Osteoblast (primary cell): ENCODE results near the gene PNKD. TPM values are rescaled to one million over a fixed set of nuclear protein-coding genes. Genes with fewer than 3 reads are reported as not detected.

Experiments used
- DNase-seq: peaks from one replicate; pipeline ENCODE4 v3.0.0; 2011; ENCODE audit warnings: low spot score, mixed read lengths; ENCODE audit not compliant: insufficient read length; ENCODE audit errors: missing footprints
- H2AFZ ChIP-seq: 2 replicates; pipeline ENCODE4 v1.6.0; 2011; ENCODE audit warnings: mild to moderate bottlenecking, low read length
- H3K27ac ChIP-seq: 2 replicates; pipeline ENCODE4 v1.5.1; 2011; ENCODE audit warnings: mild to moderate bottlenecking, low read depth, low read length, moderate library complexity
- H3K27me3 ChIP-seq: 2 replicates; pipeline ENCODE4 v1.6.0; 2012; ENCODE audit warnings: mild to moderate bottlenecking, control low read depth, inconsistent platforms, low read length, moderate library complexity; ENCODE audit not compliant: insufficient read depth
- H3K36me3 ChIP-seq: 2 replicates; pipeline ENCODE4 v1.5.1; 2011; ENCODE audit warnings: mild to moderate bottlenecking, low read length, control low read depth, moderate library complexity; ENCODE audit not compliant: insufficient read depth
- H3K4me1 ChIP-seq: 2 replicates; pipeline ENCODE4 v1.5.1; 2011; ENCODE audit warnings: mild to moderate bottlenecking, low read length, control low read depth, moderate library complexity; ENCODE audit not compliant: insufficient read depth
- H3K4me2 ChIP-seq: 2 replicates; pipeline ENCODE4 v1.6.0; 2011; ENCODE audit warnings: mild to moderate bottlenecking, low read length; ENCODE audit not compliant: insufficient read depth
- H3K4me3 ChIP-seq: fragments of 200-600 bp; sonication (generic); 3 replicates; pipeline ENCODE4 v1.5.1; 2012; ENCODE audit warnings: mild to moderate bottlenecking, low read length, inconsistent platforms; ENCODE audit not compliant: insufficient read depth
- H3K79me2 ChIP-seq: 2 replicates; pipeline ENCODE4 v1.6.0; 2012; ENCODE audit warnings: mild to moderate bottlenecking, low read length, control low read depth, inconsistent platforms; ENCODE audit not compliant: insufficient read depth
- H3K9me3 ChIP-seq: 2 replicates; pipeline ENCODE4 v1.5.1; 2011; ENCODE audit warnings: low read depth, low read length, control low read depth
- H4K20me1 ChIP-seq: 2 replicates; pipeline ENCODE4 v1.6.0; 2012; ENCODE audit warnings: mild to moderate bottlenecking, low read length, control low read depth; ENCODE audit not compliant: insufficient read depth
- total RNA-seq: library from RNA; depleted of rRNA; stranded (reverse); fragments of >200 nt; gene quantifications from 2 replicates; pipeline ENCODE4 v1.2.3, GENCODE V29; 2012
- TF ChIP-seq, protein P1 (sequence below): IDR thresholded peaks from 2 replicates; pipeline ENCODE4 v1.5.1; 2011; ENCODE audit warnings: mild to moderate bottlenecking, low read depth, low read length, moderate library complexity; ENCODE audit errors: extremely low read depth

Gene PNKD
- total RNA-seq, 1 donor: 23.2 TPM

- Histone ChIP-seq H4K20me1 (peaks cover 28% of the 10 kb centered on the region), H3K4me3 (peak overlapping the region; percentile 67), H3K9me3 (no peaks in the 10 kb centered on the region), H3K79me2 (peaks cover 87% of the 10 kb centered on the region), H3K27me3 (no peaks in the 10 kb centered on the region), H3K4me1 (peaks cover 82% of the 10 kb centered on the region), H3K27ac (peak overlapping the region; percentile 98), H3K4me2 (peak overlapping the region; percentile 83), H2AFZ (peak overlapping the region; percentile 77), H3K36me3 (peaks cover 4% of the 10 kb centered on the region)
- TF ChIP-seq, protein P1, sequence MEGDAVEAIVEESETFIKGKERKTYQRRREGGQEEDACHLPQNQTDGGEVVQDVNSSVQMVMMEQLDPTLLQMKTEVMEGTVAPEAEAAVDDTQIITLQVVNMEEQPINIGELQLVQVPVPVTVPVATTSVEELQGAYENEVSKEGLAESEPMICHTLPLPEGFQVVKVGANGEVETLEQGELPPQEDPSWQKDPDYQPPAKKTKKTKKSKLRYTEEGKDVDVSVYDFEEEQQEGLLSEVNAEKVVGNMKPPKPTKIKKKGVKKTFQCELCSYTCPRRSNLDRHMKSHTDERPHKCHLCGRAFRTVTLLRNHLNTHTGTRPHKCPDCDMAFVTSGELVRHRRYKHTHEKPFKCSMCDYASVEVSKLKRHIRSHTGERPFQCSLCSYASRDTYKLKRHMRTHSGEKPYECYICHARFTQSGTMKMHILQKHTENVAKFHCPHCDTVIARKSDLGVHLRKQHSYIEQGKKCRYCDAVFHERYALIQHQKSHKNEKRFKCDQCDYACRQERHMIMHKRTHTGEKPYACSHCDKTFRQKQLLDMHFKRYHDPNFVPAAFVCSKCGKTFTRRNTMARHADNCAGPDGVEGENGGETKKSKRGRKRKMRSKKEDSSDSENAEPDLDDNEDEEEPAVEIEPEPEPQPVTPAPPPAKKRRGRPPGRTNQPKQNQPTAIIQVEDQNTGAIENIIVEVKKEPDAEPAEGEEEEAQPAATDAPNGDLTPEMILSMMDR: no peak
- peak; percentile 98 for DNase-seq
Observed at GRCh38 chr2:218286570-218287459, 16.5 kb downstream of the PNKD start.

DNA sequence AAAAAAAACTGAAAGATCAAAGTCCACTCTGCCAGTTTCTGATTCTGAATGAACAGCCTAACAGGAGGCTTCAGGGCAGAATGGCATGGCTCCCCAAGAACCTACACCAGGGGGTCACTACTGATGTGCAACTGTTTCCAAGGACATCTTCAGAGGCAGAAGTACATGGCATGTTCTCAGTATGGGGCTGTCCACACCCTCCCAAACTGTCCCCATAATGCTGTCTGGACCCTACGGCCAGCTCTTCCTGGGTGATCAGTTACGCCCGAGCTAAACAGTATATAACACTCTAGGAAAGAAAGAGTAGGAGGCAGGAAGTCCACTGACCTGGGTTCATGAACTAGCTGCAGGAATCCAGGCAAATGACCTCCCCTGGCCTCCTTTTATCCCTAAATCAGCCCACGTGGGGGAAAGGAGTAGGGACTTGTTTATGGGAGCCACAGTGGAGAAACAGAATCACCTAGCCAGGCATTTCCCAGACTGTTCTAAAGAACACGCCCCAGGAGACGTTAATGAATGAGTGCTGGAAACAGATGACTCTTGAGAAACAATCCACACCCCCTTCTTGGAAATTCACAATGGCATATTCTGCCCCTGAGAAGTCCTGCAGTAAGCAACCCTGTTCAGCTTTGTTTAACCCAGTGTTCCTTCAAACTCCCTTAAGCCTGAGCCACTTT lies 19.5 kb downstream of the PNKD start:
- Histone ChIP-seq H3K4me1 (peaks cover 59% of the 10 kb centered on the region), H3K4me2 (peak overlapping the region; percentile 94), H3K9me3 (no peaks in the 10 kb centered on the region), H3K36me3 (no peaks in the 10 kb centered on the region), H2AFZ (no peak overlapping the region), H3K27me3 (no peaks in the 10 kb centered on the region), H3K79me2 (peaks cover 68% of the 10 kb centered on the region), H4K20me1 (peaks cover 18% of the 10 kb centered on the region), H3K4me3 (peak overlapping the region; percentile 87), H3K27ac (peak overlapping the region; percentile 64)
- DNase-seq: peak; percentile 87
- TF ChIP-seq, protein P1: no peak

- TF ChIP-seq, protein P1: no peak
- peak; percentile 79 for DNase-seq
- peak overlapping the region; percentile 94 for H3K4me2 ChIP-seq
- H3K27ac ChIP-seq: peak overlapping the region; percentile 64
- peaks cover 18% of the 10 kb centered on the region for H4K20me1 ChIP-seq
- H3K4me1 ChIP-seq: peaks cover 51% of the 10 kb centered on the region
- peak overlapping the region; percentile 87 for H3K4me3 ChIP-seq
- peaks cover 60% of the 10 kb centered on the region for H3K79me2 ChIP-seq
- H3K9me3 ChIP-seq: no peaks in the 10 kb centered on the region
- H3K27me3 ChIP-seq: no peaks in the 10 kb centered on the region
- no peaks in the 10 kb centered on the region for H3K36me3 ChIP-seq
- no peak overlapping the region for H2AFZ ChIP-seq
Observed at GRCh38 chr2:218290316-218291261, 20.3 kb downstream of the PNKD start.
